Measurements from ENCODE around the gene HNRNPA3. TPM values are rescaled to one million over a fixed set of nuclear protein-coding genes. Genes with fewer than 3 reads are reported as not detected.

Gene HNRNPA3
- total and polyA plus RNA-seq, 2 of the 13 experiments (the other 11 are each of a cell fraction or from before 2014, with no cell fraction given): 73.3 to 97.7 TPM

DNA sequence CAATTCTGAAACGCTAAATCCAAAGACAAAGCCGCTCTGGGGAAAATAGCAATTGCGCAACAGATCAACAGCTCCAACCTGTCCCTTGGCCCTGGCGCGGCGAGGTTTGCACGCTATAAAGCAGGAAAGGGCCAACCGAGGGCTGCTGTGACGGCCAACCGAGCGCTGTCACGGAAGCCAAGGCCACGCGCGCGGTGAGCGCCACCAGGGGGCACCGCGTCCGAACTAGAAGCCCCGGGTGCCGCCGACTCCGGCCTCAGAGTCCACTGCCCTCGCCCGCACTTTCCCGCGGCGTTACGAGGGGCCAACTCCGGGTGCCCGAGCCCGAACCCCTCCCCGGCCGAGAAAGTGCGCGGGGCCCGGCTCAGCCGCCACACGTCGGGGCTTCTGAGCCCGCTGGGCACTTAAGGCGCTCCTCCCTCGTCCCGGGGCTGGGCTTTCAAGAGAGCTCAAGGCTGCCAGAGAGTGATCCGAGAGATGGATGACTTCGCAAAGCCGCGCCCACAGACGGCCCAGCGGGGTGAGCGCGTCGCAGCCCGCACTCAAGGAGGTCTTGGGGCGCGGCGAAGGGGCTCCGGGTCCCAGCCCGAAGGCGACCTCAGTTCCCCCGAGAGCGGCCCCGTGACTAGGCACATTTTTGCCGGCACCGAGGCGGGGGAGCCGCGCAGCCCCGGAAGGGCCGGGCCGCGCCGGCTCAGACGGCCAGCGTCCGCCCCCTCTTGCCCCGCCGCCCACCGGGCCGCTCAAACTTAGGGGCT, 51.0 kb downstream of the HNRNPA3 start (continued):
- TF ChIP-seq AHDC1 (CRISPR knock-in tag; IDR thresholded peaks at IDR 0.05; ENCODE audit: borderline replicate concordance): peak; percentile 90; the same call in 1 of the 2 replicates
- peak; percentile 94 for TF ChIP-seq CBX1 (IDR thresholded peaks at IDR 0.05; ENCODE audit: low read depth)
- peak; percentile 87 for TF ChIP-seq ZMAT3 (CRISPR knock-in tag; conservative IDR thresholded peaks at IDR 0.05)
- peak; percentile 92 for TF ChIP-seq JARID2 (CRISPR knock-in tag; IDR thresholded peaks at IDR 0.05; ENCODE audit: insufficient replicate concordance)
- peak; percentile 84 for TF ChIP-seq SKIL (CRISPR knock-in tag; IDR thresholded peaks at IDR 0.05; ENCODE audit: borderline replicate concordance)
- TF ChIP-seq HHEX (CRISPR knock-in tag; IDR thresholded peaks at IDR 0.05): no peak
- no peak for TF ChIP-seq ZNF20 (CRISPR knock-in tag; IDR thresholded peaks at IDR 0.05)
- TF ChIP-seq ZNF12 (CRISPR knock-in tag; IDR thresholded peaks at IDR 0.05): peak; percentile 84; the same call in 1 of the 2 replicates
- peak; percentile 93 for TF ChIP-seq HIVEP1 (CRISPR knock-in tag; IDR thresholded peaks at IDR 0.05)
- peak; percentile 21; the same call in 1 of the 2 replicates for TF ChIP-seq TIGD3 (CRISPR knock-in tag; IDR thresholded peaks at IDR 0.05; ENCODE audit: borderline replicate concordance)
- TF ChIP-seq ZNF446 (CRISPR knock-in tag; IDR thresholded peaks at IDR 0.05): peak; percentile 30; the same call in 1 of the 2 replicates
- peak; percentile 81 for TF ChIP-seq GMEB1 (CRISPR knock-in tag; IDR thresholded peaks at IDR 0.05; ENCODE audit: borderline replicate concordance)
- peak; percentile 83 for TF ChIP-seq PHF5A (CRISPR knock-in tag; IDR thresholded peaks at IDR 0.05; ENCODE audit: low read depth, unreplicated experiment)
- no peak for TF ChIP-seq SMARCC2 (IDR thresholded peaks at IDR 0.05)
- peak; percentile 99 for TF ChIP-seq U2AF1 (optimal IDR thresholded peaks at IDR 0.05; ENCODE audit: low read depth, low read length)
- no peak for TF ChIP-seq MTA3 (CRISPR knock-in tag; IDR thresholded peaks at IDR 0.05)
- TF ChIP-seq NFKBIZ (CRISPR knock-in tag; IDR thresholded peaks at IDR 0.05): peak; percentile 74
- TF ChIP-seq MZF1 (CRISPR knock-in tag; IDR thresholded peaks at IDR 0.05; ENCODE audit: borderline replicate concordance): peak; percentile 47; the same call in 1 of the 2 replicates
- TF ChIP-seq ZFP41 (CRISPR knock-in tag; IDR thresholded peaks at IDR 0.05; ENCODE audit: borderline replicate concordance): peak; percentile 95; the same call in 1 of the 2 replicates

Measured in HepG2 (cell line).